Skin epidermis (tissue), 12 donors: ENCODE data around the gene DHTKD1.
"Not testable (repeated sequence)": the region's sequence is repeated elsewhere in the genome, so short reads cannot be mapped to it uniquely, and the experiment has no call there.

Source experiments
- H3K27ac ChIP-seq, 21 experiments: fragments of 200-600 bp; sonication (generic) in 11 of 21; one replicate each; pipeline ENCODE4 v1.5.0; 2020; ENCODE audit warnings: mild to moderate bottlenecking in 3 of 21, inconsistent platforms in 2 of 21, moderate library complexity in 2 of 21
- H3K4me3 ChIP-seq, 7 experiments: fragments of 200-600 bp; sonication (generic) in 2 of 7; one replicate each; pipeline ENCODE4 v1.5.0; 2020; ENCODE audit warnings: inconsistent platforms in 2 of 7, mild to moderate bottlenecking in 2 of 7, moderate library complexity in 1 of 7

DHTKD1 gene

GRCh38 chr10:12061124-12061523 lies 7.6 kb upstream of the DHTKD1 start:
- Histone ChIP-seq H3K4me3 (no peak overlapping the region), H3K27ac (no peak overlapping the region)

- H3K4me3 ChIP-seq, result no peak overlapping the region
These were observed 5.8 kb upstream of the DHTKD1 start for GRCh38 chr10:12062754-12063482.

GRCh38 chr10:12063483-12063818 lies 5.3 kb upstream of the DHTKD1 start:
- Histone ChIP-seq H3K4me3 (no peak overlapping the region), H3K27ac (no peak overlapping the region)

More at GRCh38 chr10:12062754-12063482, 5.8 kb upstream of the DHTKD1 start:
- no peak overlapping the region for H3K27ac ChIP-seq

- no peak overlapping the region for H3K4me3 ChIP-seq
- H3K27ac ChIP-seq, result no peak overlapping the region
These were observed 1.4 kb upstream of the DHTKD1 start for GRCh38 chr10:12067336-12067735.

- not testable (repeated sequence) for H3K4me3 ChIP-seq, H3K27ac ChIP-seq
These were observed 2.7 kb downstream of the DHTKD1 start for GRCh38 chr10:12071441-12071840.

GRCh38 chr10:12073526-12073925 lies 4.8 kb downstream of the DHTKD1 start:
- no peak overlapping the region for H3K4me3 ChIP-seq
- H3K27ac ChIP-seq, result peak overlapping the region in 2 of 21 experiments; percentile 16 to 30

GRCh38 chr10:12077580-12078180 lies 8.9 kb downstream of the DHTKD1 start:
- Histone ChIP-seq H3K4me3 (no peak overlapping the region), H3K27ac (no peak overlapping the region)

GRCh38 chr10:12081470-12081869 lies 12.7 kb downstream of the DHTKD1 start:
- Histone ChIP-seq H3K4me3 (no peak overlapping the region), H3K27ac (no peak overlapping the region)

- H3K27ac ChIP-seq, result no peak overlapping the region
- H3K4me3 ChIP-seq, result no peak overlapping the region
These were observed 13.3 kb downstream of the DHTKD1 start for GRCh38 chr10:12081879-12082557.

- Histone ChIP-seq H3K4me3 (no peak overlapping the region), H3K27ac (no peak overlapping the region)
These were observed 20.2 kb downstream of the DHTKD1 start for GRCh38 chr10:12088919-12089318.

GRCh38 chr10:12091421-12091820 lies 22.7 kb downstream of the DHTKD1 start:
- no peak overlapping the region for H3K4me3 ChIP-seq
- no peak overlapping the region for H3K27ac ChIP-seq

- H3K27ac ChIP-seq, H3K4me3 ChIP-seq: not testable (repeated sequence)
These were observed 28.6 kb downstream of the DHTKD1 start for GRCh38 chr10:12097361-12097760.

GRCh38 chr10:12097791-12098190 lies 29.0 kb downstream of the DHTKD1 start:
- Histone ChIP-seq H3K27ac (no peak overlapping the region), H3K4me3 (no peak overlapping the region)

- H3K4me3 ChIP-seq, result no peak overlapping the region
- no peak overlapping the region for H3K27ac ChIP-seq
These were observed 30.2 kb downstream of the DHTKD1 start for GRCh38 chr10:12098966-12099365.

GRCh38 chr10:12103802-12104201 lies 35.0 kb downstream of the DHTKD1 start:
- no peak overlapping the region for H3K4me3 ChIP-seq

GRCh38 chr10:12107781-12108180 lies 39.0 kb downstream of the DHTKD1 start:
- Histone ChIP-seq H3K4me3 (no peak overlapping the region), H3K27ac (no peak overlapping the region)

More at GRCh38 chr10:12103802-12104201, 35.0 kb downstream of the DHTKD1 start:
- no peak overlapping the region for H3K27ac ChIP-seq

- no peak overlapping the region for H3K27ac ChIP-seq
- H3K4me3 ChIP-seq, result no peak overlapping the region
These were observed 40.5 kb downstream of the DHTKD1 start for GRCh38 chr10:12109286-12109685.

GRCh38 chr10:12111528-12111927 lies 42.8 kb downstream of the DHTKD1 start:
- no peak overlapping the region for H3K4me3 ChIP-seq
- peak overlapping the region in 1 of 21 experiments; percentile 14 for H3K27ac ChIP-seq

- no peak overlapping the region for H3K4me3 ChIP-seq
- H3K27ac ChIP-seq, result peak overlapping the region in 2 of 21 experiments; percentile 42 to 61
These were observed 44.9 kb downstream of the DHTKD1 start for GRCh38 chr10:12113627-12114026.

- H3K4me3 ChIP-seq, result no peak overlapping the region
- H3K27ac ChIP-seq, result no peak overlapping the region
These were observed 52.9 kb downstream of the DHTKD1 start for GRCh38 chr10:12121673-12122072.
